OCI-LY7 (cell line): ENCODE data around the gene CUX1. TPM values are rescaled to one million over a fixed set of nuclear protein-coding genes. Genes with fewer than 3 reads are reported as not detected.
A peak's percentile ranks its signal among the peaks of the same experiment; 100 is the strongest.

ENCODE experiments used
- BruUV-seq: library from RNA; stranded (reverse); fragments of 400-500 nt; replicated peaks from 2 replicates; lab custom pipeline; 2021; lab: Mats Ljungman, UMichigan
- CTCF ChIA-PET: fragments of 300-600 bp; sonication (Branson Sonifier 250); formaldehyde crosslinking; loops from one replicate; lab custom pipeline; 2022; ENCODE audit warnings: antibody characterized with exemption; ENCODE audit not compliant: unreplicated experiment; lab: Charles Lee
- POLR2A ChIA-PET: fragments of 300-600 bp; sonication (Branson Sonifier 250); formaldehyde crosslinking; loops from one replicate; lab custom pipeline; 2022; ENCODE audit warnings: antibody characterized with exemption; lab: Charles Lee
- DNase-seq: peaks from one replicate; pipeline ENCODE4 v3.0.0-alpha.2; 2015; ENCODE audit warnings: low spot score
- H2AFZ ChIP-seq: fragments of 200-600 bp; sonication (generic), shearing (Covaris generic); 2 replicates; pipeline ENCODE4 v1.6.1; 2014; ENCODE audit warnings: mild to moderate bottlenecking, antibody characterized with exemption, low read length, moderate library complexity
- H3K27ac ChIP-seq: fragments of 200-600 bp; sonication (generic); 2 replicates; pipeline ENCODE4 v1.5.1; 2014; ENCODE audit warnings: mixed run types, low read depth, mild to moderate bottlenecking, moderate library complexity, low read length, inconsistent platforms; ENCODE audit not compliant: poor library complexity, severe bottlenecking
- H3K36me3 ChIP-seq: fragments of 200-600 bp; sonication (generic); 2 replicates; pipeline ENCODE4 v1.6.1; 2014; ENCODE audit warnings: mild to moderate bottlenecking, antibody characterized with exemption, low read length, moderate library complexity, mixed read lengths; ENCODE audit not compliant: insufficient read depth
- H3K4me1 ChIP-seq: fragments of 200-600 bp; sonication (generic); 2 replicates; pipeline ENCODE4 v1.5.1; 2014; ENCODE audit warnings: mild to moderate bottlenecking, low read length; ENCODE audit not compliant: insufficient read depth, poor library complexity, severe bottlenecking
- H3K4me2 ChIP-seq: fragments of 200-600 bp; sonication (generic); 2 replicates; pipeline ENCODE4 v1.6.1; 2014; ENCODE audit warnings: mild to moderate bottlenecking, low read length
- H3K4me3 ChIP-seq: fragments of 200-600 bp; sonication (generic); 2 replicates; pipeline ENCODE4 v1.5.1; 2014; ENCODE audit warnings: mild to moderate bottlenecking, low read depth, low read length; ENCODE audit not compliant: poor library complexity, severe bottlenecking
- H3K79me2 ChIP-seq: fragments of 200-600 bp; sonication (generic); 2 replicates; pipeline ENCODE4 v1.6.1; 2016; ENCODE audit warnings: low read depth, mild to moderate bottlenecking, low read length, moderate library complexity, mixed read lengths; ENCODE audit not compliant: insufficient read depth
- H3K9me2 ChIP-seq: fragments of 200-600 bp; sonication (generic); 2 replicates; pipeline ENCODE4 v1.6.1; 2016; ENCODE audit warnings: mild to moderate bottlenecking, low read length, mixed read lengths; ENCODE audit not compliant: insufficient read depth
- H3K9me3 ChIP-seq: fragments of 200-600 bp; sonication (generic); 2 replicates; pipeline ENCODE4 v1.6.1; 2014; ENCODE audit warnings: mild to moderate bottlenecking, mixed run types, low read length, mixed read lengths
- H4K20me1 ChIP-seq: fragments of 200-600 bp; sonication (generic); 2 replicates; pipeline ENCODE4 v1.6.1; 2014; ENCODE audit warnings: mild to moderate bottlenecking, antibody characterized with exemption, low read length, moderate library complexity, mixed read lengths; ENCODE audit not compliant: insufficient read depth
- EZH2phosphoT487 ChIP-seq: fragments of 200-600 bp; sonication (generic); IDR thresholded peaks from 2 replicates; pipeline ENCODE4 v1.6.1; 2018; ENCODE audit warnings: low read depth, borderline replicate concordance, mild to moderate bottlenecking, mixed run types, antibody characterized with exemption, low read length, moderate library complexity, mixed read lengths
- intact Hi-C: fragments of 100-400 bp; cut with micrococcal nuclease; formaldehyde crosslinking; loops from one replicate; pipeline ENCODE4 v1.10.0; 2022; ENCODE audit not compliant: unreplicated experiment
- total RNA-seq, 2 experiments: library from RNA; depleted of rRNA in 1 of 2; stranded (reverse); fragments of >200 nt in 1 of 2; shearing (Covaris generic) in 1 of 2; gene quantifications; 2 replicates each; pipeline ENCODE4 v1.2.3, GENCODE V29; 2014 to 2022
- TF ChIP-seq, protein P1 (sequence below): fragments of 200-600 bp; sonication (generic); conservative IDR thresholded peaks from 2 replicates; pipeline ENCODE4 v1.5.1; 2014; ENCODE audit warnings: mild to moderate bottlenecking, antibody characterized with exemption, low read length, moderate library complexity, mixed read lengths

Gene CUX1
- total RNA-seq, 2 experiments from 2014 or later, result 143 to 199 TPM

DNA sequence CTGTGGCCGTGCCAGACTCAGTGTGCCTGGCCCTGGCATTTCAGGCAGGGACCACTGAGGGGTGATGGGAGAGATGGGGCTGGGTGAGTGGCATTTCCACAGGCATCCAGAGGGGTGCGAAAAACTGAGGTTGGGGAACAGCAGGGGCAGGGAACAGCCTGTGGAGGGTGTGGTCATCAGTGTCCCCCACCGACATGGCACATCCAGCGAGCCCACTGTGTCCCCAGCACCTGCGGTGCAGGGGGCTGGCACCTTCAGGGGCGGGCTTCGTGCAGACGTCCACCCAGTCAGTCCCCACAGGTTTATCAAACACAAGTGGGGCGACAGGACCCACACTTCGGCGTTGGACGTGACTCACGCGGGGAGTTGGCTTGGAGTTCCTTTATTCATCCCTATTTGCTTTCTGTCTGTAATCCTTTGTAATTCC, 14.8 kb downstream of the CUX1 start:
- H3K9me3 ChIP-seq, result no peaks in the 10 kb centered on the region
- H3K4me1 ChIP-seq, result peaks cover 67% of the 10 kb centered on the region
- H3K4me2 ChIP-seq, result peak overlapping the region; percentile 68; the same call in 1 of the 2 replicates
- H3K36me3 ChIP-seq, result peaks cover 88% of the 10 kb centered on the region
- no TSS peak for BruUV-seq
- no peak overlapping the region for H2AFZ ChIP-seq
- TF ChIP-seq EZH2phosphoT487, result no peak
- TF ChIP-seq, protein P1, sequence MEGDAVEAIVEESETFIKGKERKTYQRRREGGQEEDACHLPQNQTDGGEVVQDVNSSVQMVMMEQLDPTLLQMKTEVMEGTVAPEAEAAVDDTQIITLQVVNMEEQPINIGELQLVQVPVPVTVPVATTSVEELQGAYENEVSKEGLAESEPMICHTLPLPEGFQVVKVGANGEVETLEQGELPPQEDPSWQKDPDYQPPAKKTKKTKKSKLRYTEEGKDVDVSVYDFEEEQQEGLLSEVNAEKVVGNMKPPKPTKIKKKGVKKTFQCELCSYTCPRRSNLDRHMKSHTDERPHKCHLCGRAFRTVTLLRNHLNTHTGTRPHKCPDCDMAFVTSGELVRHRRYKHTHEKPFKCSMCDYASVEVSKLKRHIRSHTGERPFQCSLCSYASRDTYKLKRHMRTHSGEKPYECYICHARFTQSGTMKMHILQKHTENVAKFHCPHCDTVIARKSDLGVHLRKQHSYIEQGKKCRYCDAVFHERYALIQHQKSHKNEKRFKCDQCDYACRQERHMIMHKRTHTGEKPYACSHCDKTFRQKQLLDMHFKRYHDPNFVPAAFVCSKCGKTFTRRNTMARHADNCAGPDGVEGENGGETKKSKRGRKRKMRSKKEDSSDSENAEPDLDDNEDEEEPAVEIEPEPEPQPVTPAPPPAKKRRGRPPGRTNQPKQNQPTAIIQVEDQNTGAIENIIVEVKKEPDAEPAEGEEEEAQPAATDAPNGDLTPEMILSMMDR, result no peak
- H3K27ac ChIP-seq, result no peak overlapping the region
- CTCF ChIA-PET, result no interaction called here
- H3K9me2 ChIP-seq, result no peaks in the 10 kb centered on the region
- intact Hi-C loops, result no loop called here
- DNase-seq, result no peak
- peaks cover 100% of the 10 kb centered on the region for H3K79me2 ChIP-seq
- no peak overlapping the region for H3K4me3 ChIP-seq
- POLR2A ChIA-PET, result no interaction called here
- H4K20me1 ChIP-seq, result peaks cover 26% of the 10 kb centered on the region

DNA sequence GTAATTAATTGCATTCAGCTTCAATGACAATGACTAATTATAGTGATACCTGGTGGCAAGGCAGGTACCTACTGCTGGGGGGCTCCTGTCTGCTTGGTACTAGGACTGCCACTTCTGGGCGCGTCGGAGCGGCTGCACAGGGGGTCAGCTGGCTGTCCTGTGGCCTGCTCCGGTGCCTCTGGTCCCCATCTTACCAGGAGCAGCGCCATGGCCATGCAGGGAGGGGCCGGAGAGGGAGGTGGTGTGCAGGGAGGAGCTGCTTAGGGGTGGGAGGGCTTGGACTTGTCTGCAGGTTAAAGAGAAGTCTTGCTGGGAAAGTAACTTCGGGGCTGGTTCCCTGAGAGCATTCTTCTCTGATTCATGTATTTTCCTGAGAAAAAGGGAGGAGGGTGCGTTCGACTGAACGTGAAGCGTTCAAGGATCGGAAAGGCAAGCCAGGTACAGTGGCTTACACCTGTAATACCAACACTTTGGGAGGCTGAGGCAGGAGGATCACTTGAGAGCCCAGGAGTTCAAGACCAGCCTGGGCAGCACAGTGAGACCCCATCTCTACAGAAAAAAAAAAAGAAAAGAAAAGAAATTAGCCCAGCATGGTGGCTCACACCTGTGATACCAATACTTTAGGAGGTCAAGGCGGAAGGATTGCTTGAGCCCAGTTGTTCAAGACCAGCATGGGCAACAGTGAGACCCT, 15.4 kb downstream of the CUX1 start:
- no peak overlapping the region for H2AFZ ChIP-seq
- H3K4me3 ChIP-seq, result peak overlapping the region; percentile 4
- DNase-seq, result no peak
- BruUV-seq, result no TSS peak
- peaks cover 23% of the 10 kb centered on the region for H4K20me1 ChIP-seq
- CTCF ChIA-PET, result no interaction called here
- intact Hi-C loops, result no loop called here
- H3K36me3 ChIP-seq, result peaks cover 85% of the 10 kb centered on the region
- H3K79me2 ChIP-seq, result peaks cover 100% of the 10 kb centered on the region
- H3K9me2 ChIP-seq, result no peaks in the 10 kb centered on the region
- H3K4me1 ChIP-seq, result peaks cover 67% of the 10 kb centered on the region
- no peaks in the 10 kb centered on the region for H3K9me3 ChIP-seq
- H3K4me2 ChIP-seq, result peak overlapping the region; percentile 68
- TF ChIP-seq, protein P1, result no peak
- TF ChIP-seq EZH2phosphoT487, result no peak
- H3K27ac ChIP-seq, result peak overlapping the region; percentile 38
- POLR2A ChIA-PET, result interaction anchor here (1.0 kb wide), 3 partner anchors 9 to 37 kb away, joined by 3 to 5 read pairs (median 3); no protein-coding TSS in a partner anchor

DNA sequence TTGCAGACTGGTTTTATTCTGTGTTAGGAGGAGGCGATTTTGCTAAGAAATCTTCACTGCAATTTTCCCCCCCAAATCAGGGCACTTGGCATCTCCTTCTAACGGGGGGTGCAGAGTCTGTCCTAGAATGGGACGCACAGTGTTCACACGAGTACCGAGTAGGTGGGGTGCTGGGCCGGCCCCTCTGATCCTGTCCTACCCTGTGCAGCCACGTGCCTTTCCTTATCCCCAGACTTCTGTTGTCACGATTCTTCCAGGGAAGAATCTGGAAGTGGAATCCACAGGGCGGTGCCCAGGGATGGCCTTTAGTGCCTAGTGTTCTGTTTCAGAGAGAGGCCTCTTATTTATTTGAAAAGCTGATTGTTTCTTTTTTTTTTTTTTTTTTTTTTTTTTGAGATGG, 16.4 kb downstream of the CUX1 start:
- Histone ChIP-seq H3K27ac (peak overlapping the region; percentile 38), H3K4me1 (peaks cover 63% of the 10 kb centered on the region), H3K9me3 (no peaks in the 10 kb centered on the region), H2AFZ (no peak overlapping the region), H3K9me2 (no peaks in the 10 kb centered on the region), H4K20me1 (peaks cover 21% of the 10 kb centered on the region), H3K4me2 (peak overlapping the region; percentile 68), H3K4me3 (peak overlapping the region; percentile 25), H3K36me3 (peaks cover 83% of the 10 kb centered on the region), H3K79me2 (peaks cover 100% of the 10 kb centered on the region)
- BruUV-seq, result no TSS peak
- no peak for DNase-seq
- CTCF ChIA-PET, result no interaction called here
- POLR2A ChIA-PET, result interaction anchor here (0.6 to 1.2 kb wide), 8 partner anchors 8 to 195 kb away, joined by 3 to 5 read pairs (median 3); partner anchors contain the start of gene CUX1
- intact Hi-C loops, result no loop called here
- TF ChIP-seq, protein P1, result no peak
- no peak for TF ChIP-seq EZH2phosphoT487
